B cell (primary cell): Measurements from ENCODE around the gene CTDNEP1.

Experiments
- CTCF ChIP-seq: fragments of 200-600 bp; IDR thresholded peaks from one replicate; pipeline ENCODE4 v1.8.0; 2022; ENCODE audit warnings: antibody characterized with exemption, mild to moderate bottlenecking
- EZH2 ChIP-seq: IDR thresholded peaks from 2 replicates; pipeline ENCODE4 v1.6.1; 2012; ENCODE audit warnings: borderline replicate concordance, low read depth, mild to moderate bottlenecking, moderate library complexity, low read length; ENCODE audit not compliant: insufficient read depth, poor library complexity, severe bottlenecking

- peak; percentile 62 for TF ChIP-seq CTCF
- no peak for TF ChIP-seq EZH2
These were observed 37.6 kb downstream of the CTDNEP1 start for GRCh38 chr17:7213895-7214299.
